ENCODE measurements around the gene R3HCC1L.
"Not testable (repeated sequence)": the region's sequence is repeated elsewhere in the genome, so short reads cannot be mapped to it uniquely, and the experiment has no call there.

The R3HCC1L gene

DNA sequence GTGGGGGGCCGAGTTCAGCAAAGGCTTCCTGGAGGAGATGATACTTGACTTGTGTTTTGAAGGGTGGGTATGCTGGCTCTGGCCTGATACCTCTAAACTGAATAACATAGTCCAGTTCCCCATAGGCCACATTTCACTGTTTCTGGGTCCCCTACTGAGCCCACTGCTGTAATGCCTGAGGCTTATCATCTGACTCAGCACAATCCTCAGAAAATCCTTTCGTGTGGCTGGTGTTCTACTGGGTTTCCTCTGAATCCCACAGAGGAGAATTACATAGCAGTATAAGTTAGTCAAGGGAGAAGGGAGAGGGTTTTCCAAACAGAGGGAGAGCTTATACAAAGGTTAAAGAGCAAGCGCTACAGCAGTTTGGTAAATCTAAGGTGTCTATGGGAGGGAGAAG is 2.8 kb upstream of the R3HCC1L start:
- no peak for DNase-seq (ENCODE audit: low spot score)

DNA sequence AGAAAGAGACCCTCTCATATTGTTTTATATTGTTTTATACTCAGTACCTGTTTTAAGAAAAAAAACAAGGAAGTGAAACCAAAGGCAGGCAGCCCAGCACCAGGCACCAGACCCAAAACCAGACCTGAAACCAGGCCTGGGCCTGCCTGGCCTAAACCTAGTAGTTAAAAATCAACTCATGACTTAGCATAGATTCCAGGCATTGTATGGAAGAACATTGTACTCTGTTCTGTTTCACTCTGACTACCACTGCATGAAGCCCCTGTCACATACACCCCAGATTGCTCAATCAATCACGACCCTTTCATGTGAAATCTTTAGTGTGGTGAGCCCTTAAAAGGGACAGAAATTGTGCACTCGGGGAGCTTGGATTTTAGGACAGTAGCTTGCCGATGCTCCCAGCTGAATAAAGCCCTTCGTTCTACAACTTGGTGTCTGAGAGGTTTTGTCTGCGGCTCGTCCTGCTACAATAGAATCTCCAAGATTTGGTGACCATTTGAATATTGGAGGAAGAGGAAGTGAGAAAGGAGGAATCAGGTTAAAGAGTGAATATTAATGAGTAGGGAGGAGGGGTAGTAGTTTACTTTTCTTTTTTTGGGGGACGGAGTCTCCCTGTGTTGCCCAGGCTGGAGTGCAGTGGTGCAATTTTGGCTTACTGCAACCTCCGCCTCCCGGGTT is 1.2 kb upstream of the R3HCC1L start:
- not testable (repeated sequence) for DNase-seq (ENCODE audit: low spot score)

DNA sequence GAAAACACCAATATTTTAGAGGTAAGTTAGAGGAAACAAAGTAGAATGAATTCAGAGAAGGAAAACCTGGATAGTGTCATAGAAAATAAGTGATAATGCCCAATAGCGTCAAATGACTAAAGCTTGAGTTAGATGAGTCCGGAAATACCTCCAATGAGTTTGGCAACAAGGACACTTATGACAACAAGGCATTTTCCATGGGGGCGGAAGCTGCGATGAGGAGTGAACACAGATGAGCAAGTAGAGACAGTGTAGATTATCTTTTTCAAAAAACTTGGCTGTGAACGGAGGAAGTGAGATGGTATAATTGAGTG is 383 bp upstream of the R3HCC1L start:
- DNase-seq (ENCODE audit: low spot score): peak; percentile 2

- peak; percentile 32 for DNase-seq (ENCODE audit: low spot score)
These were observed 904 bp downstream of the R3HCC1L start for GRCh38 chr10:98135222-98135899.

DNA sequence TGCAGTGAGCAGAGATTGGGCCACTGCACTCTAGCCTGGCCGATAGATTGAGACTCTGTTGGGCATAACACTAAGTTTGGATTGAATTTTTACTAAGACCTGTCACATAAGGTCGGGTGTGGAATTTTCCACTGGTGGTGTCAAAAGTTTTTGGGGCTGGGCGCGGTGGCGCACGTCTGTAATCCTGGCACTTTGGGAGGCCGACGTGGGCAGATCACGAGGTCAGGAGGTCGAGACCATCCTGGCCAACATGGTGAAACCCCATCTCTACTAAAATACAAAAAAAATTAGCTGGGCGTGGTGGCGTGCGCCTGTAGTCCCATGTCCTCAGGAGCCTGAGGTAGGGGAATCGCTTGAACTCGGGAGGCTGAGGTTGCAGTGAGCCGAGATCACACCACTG is 2.3 kb downstream of the R3HCC1L start:
- not testable (repeated sequence) for DNase-seq (ENCODE audit: low spot score)

DNA sequence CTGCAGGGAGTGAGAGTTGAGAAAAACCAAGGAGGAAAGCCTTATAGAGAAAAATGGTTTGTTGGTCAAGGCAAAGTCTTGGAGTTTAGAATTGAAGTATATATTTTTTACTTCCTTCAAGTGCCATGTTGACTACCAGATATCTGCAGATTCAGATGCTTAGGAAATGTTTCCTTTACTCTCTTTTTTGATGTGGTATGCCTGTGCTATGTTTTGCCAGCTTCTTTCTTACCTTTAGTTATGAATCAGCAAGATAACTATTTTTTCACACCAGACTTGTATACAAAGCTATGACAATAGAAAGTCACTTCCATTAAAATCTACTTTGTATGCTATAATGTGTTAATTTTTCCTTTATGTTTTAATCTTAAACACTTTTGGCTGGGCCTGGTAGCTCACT is 3.6 kb downstream of the R3HCC1L start:
- DNase-seq (ENCODE audit: low spot score): no peak

- no peak for DNase-seq (ENCODE audit: low spot score)
These were observed 5.0 kb downstream of the R3HCC1L start for GRCh38 chr10:98139431-98139830.

DNA sequence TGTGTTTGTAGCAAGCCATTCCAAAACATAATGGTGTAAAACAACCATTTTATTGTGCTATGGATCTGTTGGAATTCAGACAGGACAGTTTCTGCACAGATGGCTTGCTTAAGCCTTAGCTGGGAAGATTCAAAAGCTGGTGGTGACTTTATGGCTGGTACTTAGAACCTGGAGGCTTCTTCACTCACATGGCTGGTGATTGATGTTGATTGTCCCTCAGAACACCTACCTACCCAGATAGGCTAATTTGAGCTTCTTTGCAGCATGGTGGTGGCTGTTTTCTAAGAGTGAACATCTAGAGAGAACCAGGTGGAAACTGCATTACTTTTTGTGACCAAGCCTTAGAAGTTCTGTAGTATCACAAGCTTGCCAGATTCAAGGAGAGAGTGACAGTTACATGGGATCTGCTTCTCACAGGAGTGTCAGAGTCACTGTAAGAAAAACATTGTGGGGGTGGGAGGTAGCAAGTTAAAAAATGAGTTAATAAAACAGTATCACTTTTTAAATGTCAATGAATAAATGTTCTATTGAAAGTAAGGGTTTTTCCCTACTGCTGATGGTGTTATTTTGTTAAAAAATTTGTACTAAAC is 7.1 kb downstream of the R3HCC1L start:
- DNase-seq (ENCODE audit: low spot score): no peak

DNA sequence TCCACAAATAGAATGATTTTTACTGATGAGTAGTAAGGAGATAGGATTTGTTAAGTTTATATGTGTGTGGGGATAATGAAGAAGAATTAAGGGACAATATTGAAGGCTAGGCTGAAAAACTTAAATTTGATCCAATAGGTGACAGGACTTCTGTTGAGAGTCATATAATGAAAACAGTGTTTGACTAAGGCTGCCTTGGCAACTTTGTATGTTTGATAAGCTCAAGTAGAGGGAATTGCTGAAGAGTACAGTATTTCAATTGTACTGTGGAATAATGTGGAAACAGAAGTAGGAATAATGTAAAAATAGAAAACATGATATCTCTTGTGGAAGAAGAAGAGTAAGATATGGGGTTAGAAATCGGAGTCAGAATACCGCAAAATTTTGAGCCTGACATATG is 10.5 kb downstream of the R3HCC1L start:
- no peak for DNase-seq (ENCODE audit: low spot score)

DNA sequence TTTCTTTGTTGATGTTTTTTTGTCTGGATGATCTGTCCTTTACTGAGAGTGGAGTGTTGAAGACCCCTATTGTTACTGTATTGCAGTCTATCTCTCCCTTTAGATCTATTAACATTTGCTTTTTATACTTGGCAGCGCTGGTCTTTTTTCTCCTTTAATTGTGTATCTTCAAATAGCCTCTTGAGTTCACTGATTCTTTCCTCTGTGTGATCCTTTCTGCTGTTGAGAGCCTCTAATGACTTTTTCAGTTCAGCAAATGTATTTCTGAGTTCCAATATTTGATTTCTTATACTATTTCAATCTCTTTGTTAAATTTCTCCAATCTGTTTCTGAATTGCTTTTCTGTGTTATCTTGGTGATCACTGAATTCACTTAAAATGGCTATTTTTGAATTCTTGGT is 15.4 kb downstream of the R3HCC1L start:
- DNase-seq (ENCODE audit: low spot score): no peak

DNA sequence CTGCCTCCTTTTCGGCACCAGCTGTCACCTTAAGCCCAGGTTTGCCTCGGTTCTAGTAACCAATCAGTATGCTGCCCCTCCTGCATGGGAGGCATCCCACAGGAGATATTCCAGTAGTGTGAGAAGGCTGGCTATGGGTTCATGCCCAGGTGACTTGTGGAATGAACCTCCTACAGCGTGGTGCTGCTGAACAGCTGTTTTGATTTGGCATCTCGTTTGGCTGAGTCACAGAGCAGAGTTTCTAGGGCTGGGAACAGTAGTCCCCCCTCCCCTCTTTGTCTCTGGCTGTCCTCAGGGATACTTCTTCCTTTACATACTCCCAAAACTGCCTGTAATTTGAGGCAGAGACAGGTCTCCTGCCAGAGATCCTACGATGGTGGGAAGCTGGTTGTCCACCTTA is 16.1 kb downstream of the R3HCC1L start:
- DNase-seq (ENCODE audit: low spot score): no peak

GRCh38 chr10:98152778-98153177 is 18.3 kb downstream of the R3HCC1L start:
- DNase-seq (ENCODE audit: low spot score): not testable (repeated sequence)

DNA sequence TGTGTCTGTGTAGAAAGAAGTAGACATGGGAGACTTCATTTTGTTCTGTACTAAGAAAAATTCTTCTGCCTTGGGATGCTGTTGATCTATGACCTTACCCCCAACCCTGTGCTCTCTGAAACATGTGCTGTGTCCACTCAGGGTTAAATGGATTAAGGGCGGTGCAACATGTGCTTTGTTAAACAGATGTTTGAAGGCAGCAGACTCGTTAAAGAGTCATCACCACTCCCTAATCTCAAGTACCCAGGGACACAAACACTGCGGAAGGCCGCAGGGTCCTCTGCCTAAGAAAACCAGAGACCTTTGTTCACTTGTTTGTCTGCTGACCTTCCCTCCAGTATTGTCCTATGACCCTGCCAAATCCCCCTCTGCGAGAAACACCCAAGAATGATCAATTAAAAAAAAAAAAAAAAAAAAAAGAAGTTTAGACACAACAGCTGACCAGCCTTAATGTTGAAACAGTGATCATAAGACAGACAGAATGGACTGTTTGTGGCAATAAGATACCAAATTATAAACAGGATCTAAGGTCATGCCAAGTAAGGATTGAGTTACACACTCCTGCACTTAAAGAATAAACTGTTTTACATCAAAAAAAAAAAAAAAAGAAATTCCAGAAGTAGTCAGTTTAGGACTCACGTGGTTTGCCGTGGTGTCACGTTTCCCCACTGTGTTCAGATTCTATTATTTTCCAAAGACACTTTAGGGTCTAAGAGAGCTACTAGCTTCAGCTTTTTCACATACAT is 18.9 kb downstream of the R3HCC1L start:
- DNase-seq (ENCODE audit: low spot score): not testable (repeated sequence)

GRCh38 chr10:98154076-98154475 is 19.6 kb downstream of the R3HCC1L start:
- no peak for DNase-seq (ENCODE audit: low spot score)

DNA sequence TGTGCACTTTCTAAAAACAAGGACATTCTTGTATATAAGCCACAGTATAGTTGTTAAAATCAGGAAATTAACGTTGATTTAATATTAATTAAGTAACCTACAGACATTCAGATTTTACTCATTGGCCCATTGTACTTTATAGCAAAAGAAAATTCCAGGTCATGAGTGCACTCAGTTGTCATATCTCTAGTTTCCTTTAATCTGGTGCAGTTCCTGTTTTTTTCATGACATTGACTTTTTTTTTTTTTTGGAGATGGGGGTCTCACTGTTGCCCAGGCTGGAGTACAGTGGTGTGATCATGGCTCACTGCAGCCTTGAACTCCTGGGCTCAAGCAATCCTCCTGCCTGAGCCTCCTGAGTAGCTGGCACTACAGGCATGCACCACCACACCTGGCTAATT is 24.1 kb downstream of the R3HCC1L start:
- DNase-seq (ENCODE audit: low spot score): no peak

GRCh38 chr10:98163941-98164340 is 29.5 kb downstream of the R3HCC1L start:
- DNase-seq (ENCODE audit: low spot score): no peak

DNA sequence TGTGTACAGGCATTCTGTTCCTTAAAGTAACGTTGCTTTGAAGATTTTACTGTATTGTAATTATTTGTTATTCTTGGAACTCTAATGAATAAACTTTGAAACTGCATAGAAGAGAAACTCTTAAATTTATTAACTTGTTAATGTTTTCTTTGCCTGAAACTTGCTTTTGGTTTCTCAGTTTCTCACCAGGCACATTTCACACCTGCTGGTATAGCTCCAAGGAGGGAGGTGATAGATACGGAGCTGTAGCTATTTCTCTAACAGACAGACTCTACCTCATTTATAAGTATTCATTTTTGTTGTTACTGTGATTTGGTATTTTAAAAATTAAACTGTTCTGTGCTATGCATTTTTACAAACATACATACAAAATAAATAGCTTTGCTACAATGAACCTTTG is 32.7 kb downstream of the R3HCC1L start:
- no peak for DNase-seq (ENCODE audit: low spot score)

GRCh38 chr10:98168147-98168546 is 33.7 kb downstream of the R3HCC1L start:
- no peak for DNase-seq (ENCODE audit: low spot score)

DNA sequence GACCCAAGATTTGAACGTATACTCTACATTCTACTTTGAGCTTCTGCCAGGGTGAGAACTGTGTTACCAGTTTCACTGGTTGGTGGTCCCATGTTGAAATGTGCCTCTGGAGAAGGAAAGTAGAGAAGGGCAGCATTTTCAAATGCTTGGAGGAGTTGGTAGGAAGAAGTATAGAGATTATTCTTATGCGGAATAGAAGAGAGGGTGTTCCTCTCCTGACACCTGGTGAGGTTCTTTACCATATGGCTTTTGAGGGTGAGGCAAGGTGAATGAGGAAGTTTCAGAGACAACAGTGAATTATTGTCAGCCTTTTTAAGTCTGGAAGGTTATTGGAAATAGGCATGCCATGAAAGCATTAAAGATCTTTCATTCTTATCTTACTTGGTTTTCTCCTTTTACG is 34.3 kb downstream of the R3HCC1L start:
- no peak for DNase-seq (ENCODE audit: low spot score)

DNA sequence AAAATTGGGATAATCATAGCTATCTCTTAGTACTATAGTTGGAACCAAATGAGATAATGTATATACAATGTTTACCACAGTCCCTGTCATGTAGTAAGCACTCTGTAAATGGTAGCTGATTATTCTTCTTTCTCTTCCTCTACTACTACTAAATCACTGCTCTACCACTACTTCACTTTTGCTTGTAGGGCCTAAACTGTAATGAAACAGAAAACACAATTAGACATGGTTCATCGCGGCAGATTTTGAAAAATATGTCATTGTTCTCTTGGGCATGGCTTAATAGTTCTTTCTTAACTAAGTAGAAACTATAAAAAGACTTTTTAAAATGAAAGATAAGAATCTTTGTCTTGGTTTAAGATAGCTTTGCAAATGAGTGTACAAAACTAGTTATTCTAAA is 34.9 kb downstream of the R3HCC1L start:
- no peak for DNase-seq (ENCODE audit: low spot score)

DNA sequence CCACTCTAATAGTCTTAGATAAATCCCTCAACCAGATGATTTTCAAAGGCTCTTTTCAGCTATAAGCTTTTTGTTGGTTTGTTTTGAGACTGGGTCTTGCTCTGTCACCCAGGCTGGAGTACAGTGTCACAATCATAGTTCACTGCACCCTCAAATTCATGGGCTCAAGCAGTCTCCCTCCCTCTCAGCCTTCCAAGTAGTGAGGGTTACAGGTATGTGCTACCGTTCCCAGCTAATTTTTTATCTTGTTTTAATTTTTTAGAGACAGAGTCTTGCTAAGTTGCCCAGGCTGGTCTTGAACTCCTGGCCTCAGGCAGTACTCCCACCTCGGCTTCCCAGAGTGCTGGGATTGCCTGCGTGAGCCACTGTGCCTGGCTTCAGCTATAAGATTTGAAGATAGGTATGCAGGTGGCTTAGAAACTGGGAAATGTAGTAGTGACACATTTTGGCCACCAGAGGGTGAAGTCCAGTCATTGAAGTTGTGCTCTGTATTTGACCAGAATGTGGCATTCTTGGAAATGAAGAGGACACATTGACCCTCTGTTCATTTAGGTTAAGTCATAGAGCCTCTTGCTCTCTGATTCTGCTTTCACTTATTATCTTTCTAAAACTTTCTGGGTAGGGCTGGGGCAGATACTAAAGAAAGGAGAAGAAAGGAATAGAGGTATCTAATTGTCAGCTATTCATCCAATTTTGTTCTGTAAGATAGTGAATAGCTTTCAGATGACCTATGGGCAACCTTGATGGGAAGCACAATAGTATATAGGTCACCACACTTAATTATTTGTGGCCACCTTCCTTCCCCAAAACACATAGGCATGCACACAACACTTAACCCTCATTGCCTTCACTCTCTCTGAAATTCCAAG is 36.0 kb downstream of the R3HCC1L start:
- peak; percentile 40 for DNase-seq (ENCODE audit: low spot score)

DNA sequence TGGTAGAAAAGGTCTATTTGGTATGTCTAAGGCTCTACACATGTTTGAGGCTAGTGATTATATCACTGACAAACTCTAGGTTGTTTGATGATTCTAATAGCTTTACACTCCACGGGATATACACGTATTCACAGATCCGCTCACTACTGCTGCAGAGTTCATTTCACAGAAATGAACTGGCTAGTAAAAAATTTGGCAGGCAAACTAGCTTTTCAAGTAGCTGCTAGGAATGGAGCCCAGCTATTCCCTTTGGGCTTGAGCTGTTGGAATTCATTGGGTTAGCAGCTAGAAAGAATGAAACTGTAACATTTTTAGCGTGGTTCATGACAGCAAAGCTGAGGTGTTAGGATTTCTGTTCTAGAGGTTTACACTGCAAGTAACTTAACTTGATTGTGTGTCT is 37.6 kb downstream of the R3HCC1L start:
- DNase-seq (ENCODE audit: low spot score): no peak
